IMR-90 (cell line): ENCODE results near the gene TFDP2. TPM values are rescaled to one million over a fixed set of nuclear protein-coding genes. Genes with fewer than 3 reads are reported as not detected.

Experiments used
- ATAC-seq: fragments of 200-7000 bp; cut with Tn5 transposase; 2 replicates; pipeline ENCODE4 v1.9.1; 2020; ENCODE audit warnings: low read depth, mild to moderate bottlenecking, moderate library complexity
- BruUV-seq: library from RNA; stranded (reverse); fragments of 400-500 nt; replicated peaks from 2 replicates; lab custom pipeline; 2021; lab: Mats Ljungman, UMichigan
- CTCF ChIA-PET: fragments of 300-600 bp; formaldehyde crosslinking; extraction: SDS; loops from one replicate; lab custom pipeline; 2021; ENCODE audit warnings: antibody characterized with exemption; lab: Yijun Ruan, JAX
- POLR2A ChIA-PET: fragments of 300-600 bp; sonication (Branson Sonifier 250); formaldehyde crosslinking; loops from one replicate; lab custom pipeline; 2022; ENCODE audit warnings: antibody characterized with exemption; ENCODE audit not compliant: unreplicated experiment; lab: Charles Lee
- DNase-seq: peaks from one replicate; pipeline ENCODE4 v3.0.0; 2013
- H2AFZ ChIP-seq: replicated peaks from 2 replicates; pipeline ENCODE3; 2013; ENCODE audit warnings: low read length, mild to moderate bottlenecking; ENCODE audit not compliant: poor library complexity
- H2AK5ac ChIP-seq: 2 replicates; pipeline ENCODE4 v1.6.1; 2013; ENCODE audit warnings: low read depth, low read length, inconsistent platforms
- H2AK9ac ChIP-seq: replicated peaks from 2 replicates; pipeline ENCODE3; 2013; ENCODE audit warnings: mild to moderate bottlenecking, low read depth, low read length, moderate library complexity; ENCODE audit not compliant: poor library complexity
- H2BK120ac ChIP-seq: 2 replicates; pipeline ENCODE4 v1.6.1; 2013; ENCODE audit warnings: low read depth, low read length, inconsistent platforms
- H2BK15ac ChIP-seq: 3 replicates; pipeline ENCODE4 v1.6.1; 2013; ENCODE audit warnings: low read depth, low read length, inconsistent platforms
- H2BK20ac ChIP-seq: 2 replicates; pipeline ENCODE4 v1.6.1; 2013; ENCODE audit warnings: low read depth, mild to moderate bottlenecking, inconsistent platforms, low read length, moderate library complexity
- H2BK5ac ChIP-seq: 2 replicates; pipeline ENCODE4 v1.6.1; 2013; ENCODE audit warnings: mild to moderate bottlenecking, low read depth, low read length, inconsistent platforms; ENCODE audit not compliant: poor library complexity, severe bottlenecking
- H3K14ac ChIP-seq: replicated peaks from 2 replicates; pipeline ENCODE4 v1.6.1; 2013; ENCODE audit warnings: low read depth, low read length, inconsistent platforms
- H3K18ac ChIP-seq: 2 replicates; pipeline ENCODE4 v1.6.1; 2013; ENCODE audit warnings: low read depth, low read length, control low read depth
- H3K23ac ChIP-seq: 2 replicates; pipeline ENCODE4 v1.6.1; 2013; ENCODE audit warnings: low read depth, low read length, inconsistent platforms
- H3K27ac ChIP-seq: 2 replicates; pipeline ENCODE4 v1.5.1; 2013; ENCODE audit warnings: mild to moderate bottlenecking, control low read depth, low read length; ENCODE audit not compliant: insufficient read depth
- H3K27me3 ChIP-seq: 2 replicates; pipeline ENCODE4 v1.6.1; 2013; ENCODE audit warnings: low read length; ENCODE audit not compliant: control insufficient read depth, insufficient read depth
- H3K36me3 ChIP-seq: 2 replicates; pipeline ENCODE4 v1.6.1; 2013; ENCODE audit warnings: low read length, mixed read lengths; ENCODE audit not compliant: control insufficient read depth, insufficient read depth
- H3K4ac ChIP-seq: 2 replicates; pipeline ENCODE4 v1.6.1; 2013; ENCODE audit warnings: low read depth, low read length, inconsistent platforms
- H3K4me1 ChIP-seq: 2 replicates; pipeline ENCODE4 v1.6.1; 2013; ENCODE audit warnings: low read length, mixed read lengths; ENCODE audit not compliant: control insufficient read depth, insufficient read depth
- H3K4me2 ChIP-seq: 2 replicates; pipeline ENCODE4 v1.6.1; 2013; ENCODE audit warnings: low read depth, mild to moderate bottlenecking, control low read depth, low read length, moderate library complexity
- H3K4me3 ChIP-seq: 2 replicates; pipeline ENCODE4 v1.5.1; 2013; ENCODE audit warnings: low read depth, mild to moderate bottlenecking, control low read depth, low read length, moderate library complexity; ENCODE audit not compliant: insufficient read depth
- H3K56ac ChIP-seq: 2 replicates; pipeline ENCODE4 v1.6.1; 2013; ENCODE audit warnings: low read length, inconsistent platforms; ENCODE audit not compliant: insufficient read depth; ENCODE audit errors: extremely low read depth
- H3K79me1 ChIP-seq, 2 experiments: 2 replicates each; pipeline ENCODE4 v1.6.1; 2013; ENCODE audit warnings: low read length in 2 of 2, inconsistent platforms in 1 of 2, low read depth in 1 of 2
- H3K9ac ChIP-seq: 2 replicates; pipeline ENCODE4 v1.6.1; 2013; ENCODE audit warnings: low read depth, low read length, control low read depth
- H3K9me1 ChIP-seq: 2 replicates; pipeline ENCODE4 v1.6.1; 2013; ENCODE audit warnings: low read length, inconsistent platforms; ENCODE audit not compliant: insufficient read depth
- H3K9me3 ChIP-seq: 2 replicates; pipeline ENCODE4 v1.6.1; 2013; ENCODE audit warnings: low read length; ENCODE audit not compliant: control insufficient read depth, insufficient read depth
- H4K20me1 ChIP-seq: 2 replicates; pipeline ENCODE4 v1.6.1; 2013; ENCODE audit warnings: low read length, inconsistent platforms; ENCODE audit not compliant: insufficient read depth
- H4K5ac ChIP-seq: 2 replicates; pipeline ENCODE4 v1.6.1; 2013; ENCODE audit warnings: mild to moderate bottlenecking, low read depth, low read length, control low read depth
- H4K8ac ChIP-seq, 2 experiments: 2 replicates each; pipeline ENCODE4 v1.6.1; 2013; ENCODE audit warnings: low read depth in 2 of 2, low read length in 2 of 2, control low read depth in 1 of 2, inconsistent platforms in 1 of 2
- H4K91ac ChIP-seq: 2 replicates; pipeline ENCODE4 v1.6.1; 2013; ENCODE audit warnings: low read depth, low read length, inconsistent platforms; ENCODE audit not compliant: insufficient read depth
- CHD1 ChIP-seq: IDR thresholded peaks from 2 replicates; pipeline ENCODE4 v1.6.1; 2012; ENCODE audit warnings: low read depth, low read length, improper control_type of control experiment
- FOS ChIP-seq: fragments of 150-350 bp; IDR thresholded peaks from 2 replicates; pipeline ENCODE4 v1.6.1; 2016; ENCODE audit warnings: low read depth, low read length
- MAFK ChIP-seq: IDR thresholded peaks from 2 replicates; pipeline ENCODE4 v1.6.1; 2012; ENCODE audit warnings: low read depth, low read length, improper control_type of control experiment
- MXI1 ChIP-seq: IDR thresholded peaks from 2 replicates; pipeline ENCODE4 v1.6.1; 2012; ENCODE audit warnings: low read depth, mild to moderate bottlenecking, low read length, moderate library complexity, borderline replicate concordance
- NFE2L2 ChIP-seq: fragments of 150-350 bp; IDR thresholded peaks from 2 replicates; pipeline ENCODE4 v1.6.1; 2016; ENCODE audit warnings: low read depth, mild to moderate bottlenecking, low read length
- RCOR1 ChIP-seq: IDR thresholded peaks from 2 replicates; pipeline ENCODE4 v1.6.1; 2012; ENCODE audit warnings: mild to moderate bottlenecking, low read length, improper control_type of control experiment; ENCODE audit not compliant: insufficient replicate concordance
- SMC3 ChIP-seq: fragments of 150-350 bp; IDR thresholded peaks from 2 replicates; pipeline ENCODE4 v1.6.1; 2016; ENCODE audit warnings: low read depth, mild to moderate bottlenecking, antibody characterized with exemption, low read length, moderate library complexity
- WGBS, 2 experiments: methylation state at CpG; one replicate each; pipeline versions ENCODE4 v1.1.5 to v1.1.7; 2013; ENCODE audit warnings: missing lambda C conversion rate in 2 of 2; ENCODE audit not compliant: insufficient read length in 1 of 2; ENCODE audit errors: extremely low coverage in 2 of 2; 5-methylcytosine and 5-hydroxymethylcytosine counted together
- dilution Hi-C: fragments of 300-500 bp; cut with HindIII; formaldehyde crosslinking; loops from one replicate; pipeline ENCODE4 v1.14.3; 2018; ENCODE audit warnings: low sequenced_read_pairs; ENCODE audit not compliant: unreplicated experiment
- in situ Hi-C: fragments of 300-500 bp; cut with MboI; formaldehyde crosslinking; loops from 3 replicates; pipeline ENCODE4 v1.14.3; 2019; ENCODE audit warnings: low sequenced_read_pairs, inconsistent platforms, mixed read lengths
- intact Hi-C: fragments of 100-400 bp; cut with micrococcal nuclease; formaldehyde crosslinking; loops from 2 replicates; pipeline ENCODE4 v1.10.0; 2022
- polyA plus RNA-seq, 3 experiments: library from polyadenylated mRNA; depleted of rRNA; stranded (reverse); fragments of >200 nt; gene quantifications; 2 replicates each; pipeline ENCODE4 v1.2.3, GENCODE V29; 2012; ENCODE audit warnings: low replicate concordance in 1 of 3
- total RNA-seq: library from RNA; depleted of rRNA; stranded (reverse); fragments of >200 nt; gene quantifications from 2 replicates; pipeline ENCODE4 v1.2.3, GENCODE V29; 2012
- TF ChIP-seq, protein P1 (sequence below): fragments of 150-350 bp; IDR thresholded peaks from 2 replicates; pipeline ENCODE4 v1.6.1; 2016; ENCODE audit warnings: low read depth, mild to moderate bottlenecking, low read length, moderate library complexity, borderline replicate concordance
- TF ChIP-seq, protein P2 (sequence below): conservative IDR thresholded peaks from 2 replicates; pipeline ENCODE4 v1.5.1; 2012; ENCODE audit warnings: mild to moderate bottlenecking, low read depth, low read length, improper control_type of control experiment

The TFDP2 gene
- total and polyA plus RNA-seq, 2 of the 4 experiments (the other 2 are of a cell fraction): 10.7 to 23.7 TPM

DNA sequence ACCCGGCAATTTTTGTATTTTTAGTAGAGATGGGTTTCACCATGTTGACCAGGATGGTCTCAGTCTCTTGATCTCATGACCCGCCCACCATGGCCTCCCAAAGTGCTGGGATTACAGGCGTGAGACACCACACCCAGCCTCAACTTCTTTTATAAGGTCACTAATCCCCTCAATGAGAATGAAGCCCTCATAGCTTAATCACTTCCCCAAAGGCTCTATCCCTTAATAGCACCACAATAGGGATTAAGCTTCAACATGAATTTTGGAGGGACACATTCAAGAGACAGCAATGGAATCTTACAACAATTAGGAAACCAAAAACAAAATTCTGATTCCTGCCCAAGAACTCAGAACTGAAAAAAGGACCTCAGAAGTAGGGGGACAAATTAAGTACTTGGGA lies 146.1 kb downstream of the TFDP2 start:
- Histone ChIP-seq H3K27me3 (no peaks in the 10 kb centered on the region), H2BK15ac (no peak overlapping the region), H2BK20ac (no peak overlapping the region), H4K8ac (no peak overlapping the region), H3K4me3 (no peak overlapping the region), H4K91ac (no peak overlapping the region), H3K14ac (no peak overlapping the region), H3K9me1 (0 out of 2 replicates have a peak, but pooled peaks cover 4% of the 10 kb centered on the region), H3K9me3 (no peaks in the 10 kb centered on the region), H3K18ac (no peak overlapping the region), H2AK9ac (no peak overlapping the region), H2BK5ac (no peak overlapping the region), H3K36me3 (0 out of 2 replicates have a peak, but pooled peaks cover 1% of the 10 kb centered on the region), H3K9ac (no peak overlapping the region), H3K4ac (no peak overlapping the region), H3K4me1 (no peaks in the 10 kb centered on the region), H3K27ac (no peak overlapping the region), H3K23ac (no peak overlapping the region), H2AFZ (no peak overlapping the region), H4K20me1 (no peaks in the 10 kb centered on the region), H3K56ac (no peak overlapping the region), H4K5ac (no peak overlapping the region), H3K79me1 (no peaks in the 10 kb centered on the region), H2BK120ac (no peak overlapping the region), H2AK5ac (no peak overlapping the region), H3K4me2 (no peak overlapping the region)
- in situ Hi-C loops (no loop called here), intact Hi-C loops (no loop called here), dilution Hi-C loops (no loop called here)
- no peak for DNase-seq
- BruUV-seq: no TSS peak
- no CpG with 5 or more reads among the region's 3 CpGs for WGBS, 2 experiments
- TF ChIP-seq NFE2L2: no peak
- TF ChIP-seq RCOR1: no peak
- TF ChIP-seq, protein P1, sequence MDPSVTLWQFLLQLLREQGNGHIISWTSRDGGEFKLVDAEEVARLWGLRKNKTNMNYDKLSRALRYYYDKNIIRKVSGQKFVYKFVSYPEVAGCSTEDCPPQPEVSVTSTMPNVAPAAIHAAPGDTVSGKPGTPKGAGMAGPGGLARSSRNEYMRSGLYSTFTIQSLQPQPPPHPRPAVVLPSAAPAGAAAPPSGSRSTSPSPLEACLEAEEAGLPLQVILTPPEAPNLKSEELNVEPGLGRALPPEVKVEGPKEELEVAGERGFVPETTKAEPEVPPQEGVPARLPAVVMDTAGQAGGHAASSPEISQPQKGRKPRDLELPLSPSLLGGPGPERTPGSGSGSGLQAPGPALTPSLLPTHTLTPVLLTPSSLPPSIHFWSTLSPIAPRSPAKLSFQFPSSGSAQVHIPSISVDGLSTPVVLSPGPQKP: no peak
- no peak for TF ChIP-seq FOS
- TF ChIP-seq MXI1: no peak
- TF ChIP-seq CHD1: no peak
- TF ChIP-seq SMC3: no peak
- TF ChIP-seq, protein P2, sequence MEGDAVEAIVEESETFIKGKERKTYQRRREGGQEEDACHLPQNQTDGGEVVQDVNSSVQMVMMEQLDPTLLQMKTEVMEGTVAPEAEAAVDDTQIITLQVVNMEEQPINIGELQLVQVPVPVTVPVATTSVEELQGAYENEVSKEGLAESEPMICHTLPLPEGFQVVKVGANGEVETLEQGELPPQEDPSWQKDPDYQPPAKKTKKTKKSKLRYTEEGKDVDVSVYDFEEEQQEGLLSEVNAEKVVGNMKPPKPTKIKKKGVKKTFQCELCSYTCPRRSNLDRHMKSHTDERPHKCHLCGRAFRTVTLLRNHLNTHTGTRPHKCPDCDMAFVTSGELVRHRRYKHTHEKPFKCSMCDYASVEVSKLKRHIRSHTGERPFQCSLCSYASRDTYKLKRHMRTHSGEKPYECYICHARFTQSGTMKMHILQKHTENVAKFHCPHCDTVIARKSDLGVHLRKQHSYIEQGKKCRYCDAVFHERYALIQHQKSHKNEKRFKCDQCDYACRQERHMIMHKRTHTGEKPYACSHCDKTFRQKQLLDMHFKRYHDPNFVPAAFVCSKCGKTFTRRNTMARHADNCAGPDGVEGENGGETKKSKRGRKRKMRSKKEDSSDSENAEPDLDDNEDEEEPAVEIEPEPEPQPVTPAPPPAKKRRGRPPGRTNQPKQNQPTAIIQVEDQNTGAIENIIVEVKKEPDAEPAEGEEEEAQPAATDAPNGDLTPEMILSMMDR: no peak
- TF ChIP-seq MAFK: no peak
- ChIA-PET POLR2A (no interaction called here), CTCF (no interaction called here)
- ATAC-seq: no peak
